GM12865 (cell line): ENCODE results near the gene SHF.
"Not testable (repeated sequence)": the region's sequence is repeated elsewhere in the genome, so short reads cannot be mapped to it uniquely, and the experiment has no call there.

Experiments used
- DNase-seq: peaks from one replicate; pipeline ENCODE4 v3.0.0; 2010; ENCODE audit warnings: low read depth
- H3K4me3 ChIP-seq: 2 replicates; pipeline ENCODE4 v1.5.1; 2011; ENCODE audit warnings: mild to moderate bottlenecking, low read depth, low read length, control low read depth
- TF ChIP-seq, protein P1 (sequence below): IDR thresholded peaks from 2 replicates; pipeline ENCODE4 v1.5.1; 2011; ENCODE audit warnings: low read length, control low read depth, low read depth, inconsistent platforms; ENCODE audit not compliant: insufficient read depth; ENCODE audit errors: missing control alignments

The SHF gene

DNA sequence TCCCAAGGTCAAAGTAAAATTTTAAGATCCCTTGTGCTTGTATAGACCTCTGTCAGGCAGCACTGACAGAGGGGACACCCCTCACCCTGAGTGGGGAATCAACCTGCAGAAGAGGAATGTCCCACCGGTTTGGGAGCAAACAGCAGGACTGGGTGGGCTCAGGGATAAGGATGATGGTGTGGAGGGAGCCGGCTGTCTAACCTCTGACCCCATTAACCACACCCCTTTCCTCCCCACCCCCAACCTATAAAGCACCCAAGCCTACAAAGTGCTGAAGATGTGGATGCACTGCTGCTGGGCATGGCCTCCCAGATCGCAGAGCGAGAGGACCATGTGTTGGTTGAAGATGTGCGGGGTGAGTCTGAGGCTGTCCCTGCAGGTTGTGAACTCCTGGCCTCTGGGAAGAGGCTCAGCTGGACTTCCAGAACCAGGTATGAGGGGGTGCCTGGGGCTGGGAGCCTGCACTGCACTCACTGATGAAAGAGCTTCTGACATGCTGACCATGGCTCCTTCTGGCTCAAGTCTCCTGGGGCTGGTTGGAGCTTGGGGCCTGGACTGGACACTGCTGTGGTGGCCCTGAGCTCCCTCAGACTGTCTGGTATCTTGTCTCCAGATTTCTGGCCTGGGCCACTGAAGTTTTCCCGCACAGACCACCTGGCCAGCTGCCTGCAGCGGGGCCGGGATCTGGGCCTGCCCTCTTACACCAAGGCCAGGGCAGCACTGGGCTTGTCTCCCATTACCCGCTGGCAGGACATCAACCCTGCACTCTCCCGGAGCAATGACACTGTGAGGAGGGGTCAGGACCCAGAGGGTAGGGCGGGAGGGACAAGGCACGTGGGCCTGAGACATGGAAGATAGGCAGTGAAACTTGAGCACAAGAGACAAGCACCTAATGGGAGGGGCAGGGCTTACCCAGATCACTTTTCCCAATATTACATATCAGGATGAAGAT is 48.7 kb downstream of the SHF start:
- H3K4me3 ChIP-seq, result no peak overlapping the region
- TF ChIP-seq, protein P1, sequence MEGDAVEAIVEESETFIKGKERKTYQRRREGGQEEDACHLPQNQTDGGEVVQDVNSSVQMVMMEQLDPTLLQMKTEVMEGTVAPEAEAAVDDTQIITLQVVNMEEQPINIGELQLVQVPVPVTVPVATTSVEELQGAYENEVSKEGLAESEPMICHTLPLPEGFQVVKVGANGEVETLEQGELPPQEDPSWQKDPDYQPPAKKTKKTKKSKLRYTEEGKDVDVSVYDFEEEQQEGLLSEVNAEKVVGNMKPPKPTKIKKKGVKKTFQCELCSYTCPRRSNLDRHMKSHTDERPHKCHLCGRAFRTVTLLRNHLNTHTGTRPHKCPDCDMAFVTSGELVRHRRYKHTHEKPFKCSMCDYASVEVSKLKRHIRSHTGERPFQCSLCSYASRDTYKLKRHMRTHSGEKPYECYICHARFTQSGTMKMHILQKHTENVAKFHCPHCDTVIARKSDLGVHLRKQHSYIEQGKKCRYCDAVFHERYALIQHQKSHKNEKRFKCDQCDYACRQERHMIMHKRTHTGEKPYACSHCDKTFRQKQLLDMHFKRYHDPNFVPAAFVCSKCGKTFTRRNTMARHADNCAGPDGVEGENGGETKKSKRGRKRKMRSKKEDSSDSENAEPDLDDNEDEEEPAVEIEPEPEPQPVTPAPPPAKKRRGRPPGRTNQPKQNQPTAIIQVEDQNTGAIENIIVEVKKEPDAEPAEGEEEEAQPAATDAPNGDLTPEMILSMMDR, result no peak
- DNase-seq, result no peak

DNA sequence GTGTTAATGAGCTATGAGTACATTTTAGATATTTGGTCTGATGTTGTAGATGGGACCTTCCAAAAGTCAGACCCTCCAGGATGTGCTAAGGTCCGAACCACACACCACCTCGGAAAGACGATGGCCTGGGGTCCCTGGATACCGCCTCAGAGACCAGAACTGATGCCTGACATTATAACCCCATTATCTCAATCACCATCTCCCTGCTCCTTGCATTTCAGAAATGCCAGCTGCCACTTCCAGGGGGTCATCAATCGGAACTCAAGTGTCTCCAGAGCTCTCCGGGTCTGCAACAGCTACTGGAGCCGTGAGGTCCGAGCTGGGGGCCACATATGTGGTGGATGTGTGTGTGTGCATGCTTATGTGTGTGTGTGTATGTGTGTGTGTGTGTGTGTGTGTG is 50.1 kb downstream of the SHF start:
- TF ChIP-seq, protein P1, result no peak
- H3K4me3 ChIP-seq, result no peak overlapping the region
- DNase-seq, result no peak

DNA sequence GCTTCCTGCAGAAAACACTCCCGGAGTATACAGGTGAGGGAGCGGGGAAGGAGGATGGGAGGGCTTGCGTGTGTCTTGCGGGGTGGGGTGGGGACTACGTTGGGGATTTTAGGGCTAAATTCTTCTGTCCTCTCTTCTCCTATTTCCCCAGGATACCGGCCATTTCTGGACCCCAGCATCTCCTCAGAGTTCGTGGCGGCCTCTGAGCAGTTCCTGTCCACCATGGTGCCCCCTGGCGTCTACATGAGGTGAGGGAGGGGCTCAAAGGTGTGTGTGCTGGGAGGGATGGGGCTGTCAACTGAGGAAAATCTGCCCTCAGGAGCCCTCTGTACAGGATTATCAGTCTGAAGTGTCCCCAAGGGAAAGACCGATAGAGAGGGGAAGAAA is 51.4 kb downstream of the SHF start:
- no peak for DNase-seq
- no peak overlapping the region for H3K4me3 ChIP-seq
- TF ChIP-seq, protein P1, result no peak

DNA sequence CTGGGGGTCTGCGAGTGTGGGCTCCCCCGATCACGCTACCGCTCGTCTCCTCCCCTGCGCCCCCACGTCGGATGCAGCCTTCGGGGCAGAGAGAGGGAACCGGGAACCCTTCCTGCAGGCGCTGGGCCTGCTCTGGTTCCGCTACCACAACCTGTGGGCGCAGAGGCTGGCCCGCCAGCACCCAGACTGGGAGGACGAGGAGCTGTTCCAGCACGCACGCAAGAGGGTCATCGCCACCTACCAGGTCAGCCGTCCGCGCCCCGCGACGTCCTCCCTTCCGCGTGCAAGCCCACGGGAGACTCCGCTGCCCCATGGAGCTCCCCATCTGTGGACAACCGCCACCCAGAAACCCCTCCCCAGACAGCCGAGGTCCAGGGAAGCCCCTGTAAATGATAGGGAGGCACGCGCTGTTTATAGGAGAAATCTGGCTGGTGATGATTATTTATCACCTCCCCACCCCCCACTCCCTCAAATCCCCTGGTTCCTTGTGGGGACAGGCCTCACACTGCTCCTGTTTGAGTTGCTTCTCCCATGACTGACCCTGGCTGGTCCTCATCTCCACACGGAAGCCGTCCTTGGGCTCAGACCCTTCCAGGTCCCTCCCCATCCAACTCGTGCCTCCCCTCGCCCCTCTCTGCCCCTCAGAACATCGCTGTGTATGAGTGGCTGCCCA is 51.9 kb downstream of the SHF start:
- not testable (repeated sequence) for DNase-seq, H3K4me3 ChIP-seq

DNA sequence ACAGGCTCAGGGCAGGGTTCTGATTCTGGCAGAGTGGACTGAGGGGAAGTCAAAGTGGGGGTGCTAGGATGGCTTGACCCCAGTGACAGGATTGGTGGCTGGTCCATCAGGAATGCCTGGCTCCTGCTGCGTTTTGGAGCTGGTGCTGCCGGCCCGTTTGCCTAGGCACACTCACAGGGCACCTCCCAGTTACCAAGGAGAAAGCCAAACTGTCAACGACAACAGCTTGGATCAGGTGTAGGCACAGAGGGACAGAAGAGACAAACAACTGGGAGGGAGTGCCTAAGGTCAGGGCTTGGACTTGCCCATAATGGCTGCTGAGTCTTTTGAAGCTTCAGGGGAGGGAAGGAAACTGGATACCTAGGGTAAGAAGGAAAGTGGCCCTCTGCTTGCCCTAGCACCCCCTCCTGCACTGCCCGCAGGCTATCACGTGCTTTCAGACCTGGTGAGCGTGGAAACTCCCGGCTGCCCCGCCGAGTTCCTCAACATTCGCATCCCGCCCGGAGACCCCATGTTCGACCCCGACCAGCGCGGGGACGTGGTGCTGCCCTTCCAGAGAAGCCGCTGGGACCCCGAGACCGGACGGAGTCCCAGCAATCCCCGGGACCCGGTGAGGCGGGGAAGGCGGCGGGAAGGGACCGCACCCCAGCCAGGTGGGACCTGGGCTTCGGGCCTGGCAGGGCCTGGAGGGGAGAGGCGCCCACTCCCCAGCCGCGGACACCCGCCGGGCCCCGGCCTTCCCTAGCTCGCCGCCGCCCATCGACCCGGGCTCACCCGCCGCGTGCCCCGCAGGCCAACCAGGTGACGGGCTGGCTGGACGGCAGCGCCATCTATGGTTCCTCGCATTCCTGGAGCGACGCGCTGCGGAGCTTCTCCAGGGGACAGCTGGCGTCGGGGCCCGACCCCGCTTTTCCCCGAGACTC is 52.8 kb downstream of the SHF start:
- DNase-seq, result no peak
- H3K4me3 ChIP-seq, result no peak overlapping the region
- TF ChIP-seq, protein P1, result no peak

DNA sequence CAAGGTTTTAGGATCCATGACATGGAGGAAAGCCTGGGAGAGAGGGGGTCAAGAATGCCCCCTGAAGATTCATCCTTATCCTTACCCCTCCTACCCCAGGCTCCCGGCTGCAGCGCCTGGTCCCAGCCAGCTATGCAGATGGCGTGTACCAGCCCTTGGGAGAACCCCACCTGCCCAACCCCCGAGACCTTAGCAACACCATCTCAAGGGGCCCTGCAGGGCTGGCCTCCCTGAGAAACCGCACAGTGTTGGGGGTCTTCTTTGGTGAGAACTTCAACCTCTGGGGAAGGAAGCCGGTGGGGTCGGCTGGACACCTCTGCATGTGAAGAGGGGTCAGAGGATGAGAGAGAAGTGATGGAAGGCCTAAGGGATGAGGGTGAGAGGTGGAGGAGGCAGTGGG is 53.7 kb downstream of the SHF start:
- no peak for DNase-seq
- H3K4me3 ChIP-seq, result no peak overlapping the region
- TF ChIP-seq, protein P1, result no peak

DNA sequence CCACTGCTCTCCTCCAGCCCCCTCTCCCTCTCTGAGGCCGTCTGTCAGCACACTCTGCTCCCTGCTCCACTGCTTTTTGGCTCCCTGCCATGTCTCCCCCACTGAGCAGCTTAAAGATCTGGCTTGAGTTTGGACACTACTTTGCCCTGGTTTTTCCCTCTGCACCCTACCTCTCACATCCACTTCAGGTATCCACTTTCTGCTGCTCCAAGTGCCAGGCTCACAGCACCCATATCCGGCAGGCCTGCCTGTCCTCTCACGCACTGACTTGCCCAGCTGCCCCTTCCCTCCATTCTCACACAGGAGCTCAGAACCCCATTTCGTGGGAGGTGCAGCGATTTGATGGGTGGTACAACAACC is 54.2 kb downstream of the SHF start:
- DNase-seq, result no peak
- TF ChIP-seq, protein P1, result no peak
- no peak overlapping the region for H3K4me3 ChIP-seq
